Stomach (tissue), 9 donors: ENCODE data around the gene EFNB1. TPM values are rescaled to one million over a fixed set of nuclear protein-coding genes. Genes with fewer than 3 reads are reported as not detected.

Experiments
- DNase-seq, 2 donors: peaks; one replicate each; pipeline versions ENCODE4 v3.0.0 to v3.0.0-alpha.2; 2013 to 2019
- H3K27ac ChIP-seq, 5 donors: fragments of 200-600 bp in 4 of 5; sonication (generic) in 4 of 5; one replicate each; pipeline ENCODE4 v1.5.1; 2013 to 2019; ENCODE audit warnings: mild to moderate bottlenecking in 1 of 5, moderate library complexity in 1 of 5
- H3K27me3 ChIP-seq, 3 donors: fragments of 200-600 bp; sonication (generic); one replicate each; pipeline ENCODE4 v1.5.1; 2017 to 2019; ENCODE audit warnings: mixed run types in 1 of 3
- H3K36me3 ChIP-seq, 4 donors: fragments of 200-600 bp; sonication (generic); 1 replicate in 3 of 4; 2 replicates in 1 of 4; pipeline ENCODE4 v1.5.1; 2016 to 2019
- H3K4me1 ChIP-seq, 4 donors: fragments of 200-600 bp; sonication (generic); one replicate each; pipeline ENCODE4 v1.5.1; 2016 to 2019
- H3K4me3 ChIP-seq, 4 donors: fragments of 200-600 bp; sonication (generic) in 3 of 4; one replicate each; pipeline ENCODE4 v1.5.1; 2016 to 2019; ENCODE audit warnings: mild to moderate bottlenecking in 1 of 4
- H3K9me3 ChIP-seq, 4 donors: fragments of 200-600 bp; sonication (generic); one replicate each; pipeline ENCODE4 v1.5.1; 2016 to 2019
- CTCF ChIP-seq, 7 experiments: fragments of 450-650 bp in 4 of 7; fragments of 200-600 bp in 3 of 7; sonication (generic) in 3 of 7; IDR thresholded peaks; one replicate each; pipeline ENCODE4 v1.5.1; 2016 to 2019; ENCODE audit warnings: antibody characterized with exemption in 7 of 7, control low read depth in 2 of 7, mild to moderate bottlenecking in 1 of 7
- EP300 ChIP-seq: sonication (generic); formaldehyde crosslinking; IDR thresholded peaks from one replicate; pipeline ENCODE4 v1.6.1; 2017; ENCODE audit warnings: antibody characterized with exemption
- POLR2A ChIP-seq, 4 donors: fragments of 450-650 bp; IDR thresholded peaks; one replicate each; pipeline ENCODE4 v1.6.1; 2016; ENCODE audit warnings: antibody characterized with exemption in 4 of 4, control low read depth in 2 of 4, mild to moderate bottlenecking in 1 of 4, moderate library complexity in 1 of 4
- POLR2AphosphoS5 ChIP-seq, 3 donors: sonication (generic); formaldehyde crosslinking; IDR thresholded peaks; one replicate each; pipeline ENCODE4 v1.6.1; 2016; ENCODE audit warnings: antibody characterized with exemption in 3 of 3
- WGBS, 5 donors: extraction: QIAGEN DNeasy Blood & Tissue Kit in 3 of 5; methylation state at CpG; one replicate each; pipeline versions ENCODE4 v1.1.5 to v1.1.7; 2013 to 2018; 5-methylcytosine and 5-hydroxymethylcytosine counted together
- intact Hi-C: fragments of 100-400 bp; cut with DNase I; formaldehyde crosslinking; loops from one replicate; pipeline ENCODE4 v1.15.1; 2023; ENCODE audit warnings: low total_unique reads
- polyA plus RNA-seq, 3 donors: library from polyadenylated mRNA; stranded (reverse); fragments of 200-250 nt; gene quantifications; one replicate each; pipeline ENCODE4 v1.2.3, GENCODE V29; 2013
- total RNA-seq, 5 donors: library from RNA; depleted of rRNA; stranded (reverse); fragments of >200 nt; gene quantifications; one replicate each; pipeline versions ENCODE4 v1.1.0 to v1.2.3, GENCODE V29; 2014 to 2016
- donor health status: healthy with polysubstance abuse.
- donor health status: Bipolar disorder and iron deficiency.
- donor health status: healthy.

Gene EFNB1
- total and polyA plus RNA-seq, 8 donors, result 5.8 to 160 (median 20.0) TPM

DNA sequence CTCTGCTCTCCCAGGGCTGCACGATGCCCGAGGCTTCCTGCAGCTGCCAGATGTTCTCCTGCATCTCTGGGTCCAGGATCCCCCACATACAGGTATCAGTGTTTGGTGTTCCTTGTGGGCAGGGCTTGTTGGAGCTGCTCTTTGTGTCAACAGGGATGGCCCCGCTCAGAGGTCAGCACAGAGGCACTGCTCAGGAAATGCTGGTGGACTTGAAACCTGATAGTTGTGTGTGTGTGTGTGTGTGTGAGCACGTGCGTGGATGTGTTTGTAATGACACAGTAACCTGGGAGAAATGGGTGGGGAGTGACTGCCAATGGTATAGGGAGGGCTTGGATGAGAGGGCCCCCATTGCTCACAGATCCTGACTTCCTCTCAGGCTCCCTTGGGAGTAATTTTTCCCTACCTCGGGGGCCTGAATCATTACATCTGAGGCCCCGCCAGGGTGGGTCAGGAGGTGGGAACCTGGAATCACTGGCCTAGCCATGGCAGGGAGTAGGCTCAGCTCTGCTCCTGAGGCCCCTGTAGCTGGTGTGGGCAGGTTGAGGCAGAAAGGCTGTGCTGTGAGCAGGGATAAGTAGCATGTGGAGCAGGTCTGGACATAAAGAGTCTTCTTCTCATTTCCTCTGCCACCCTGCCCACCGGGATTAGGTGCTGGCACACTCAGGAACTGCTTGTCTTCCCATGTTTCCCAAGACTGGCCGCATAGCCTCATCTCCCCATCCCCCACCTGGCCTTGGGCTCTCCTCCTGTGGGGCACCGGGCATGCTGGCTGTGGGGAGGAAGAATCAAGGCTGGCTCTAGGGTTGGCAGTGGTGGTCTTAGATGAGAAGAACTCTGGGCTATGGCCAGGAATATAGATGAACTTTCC is 2.5 kb upstream of the EFNB1 start:
- H3K27me3 ChIP-seq, result peaks cover 0 to 8% (median 0%) of the 10 kb centered on the region in 3 donors
- no peaks in the 10 kb centered on the region for H3K36me3 ChIP-seq
- 39 to 59% (median 54%) methylated on average over 5 to 10 of the region's 10 CpGs for WGBS, 5 donors
- TF ChIP-seq EP300, result no peak
- no peak for TF ChIP-seq POLR2AphosphoS5 (IDR thresholded peaks at IDR 0.05)
- TF ChIP-seq POLR2A (IDR thresholded peaks at IDR 0.05), result no peak
- no peak for TF ChIP-seq CTCF (IDR thresholded peaks at IDR 0.05)
- no peak overlapping the region for H3K4me3 ChIP-seq
- H3K9me3 ChIP-seq, result no peaks in the 10 kb centered on the region
- H3K4me1 ChIP-seq, result peaks cover 0 to 27% (median 11%) of the 10 kb centered on the region in 4 donors
- DNase-seq, result peak in 1 of 2 donors; percentile 38
- intact Hi-C loops, result loop anchor here (5.0 to 10.0 kb wide), 3 partner anchors 236 to 558 kb away; no protein-coding TSS in a partner anchor
- no peak overlapping the region for H3K27ac ChIP-seq

DNA sequence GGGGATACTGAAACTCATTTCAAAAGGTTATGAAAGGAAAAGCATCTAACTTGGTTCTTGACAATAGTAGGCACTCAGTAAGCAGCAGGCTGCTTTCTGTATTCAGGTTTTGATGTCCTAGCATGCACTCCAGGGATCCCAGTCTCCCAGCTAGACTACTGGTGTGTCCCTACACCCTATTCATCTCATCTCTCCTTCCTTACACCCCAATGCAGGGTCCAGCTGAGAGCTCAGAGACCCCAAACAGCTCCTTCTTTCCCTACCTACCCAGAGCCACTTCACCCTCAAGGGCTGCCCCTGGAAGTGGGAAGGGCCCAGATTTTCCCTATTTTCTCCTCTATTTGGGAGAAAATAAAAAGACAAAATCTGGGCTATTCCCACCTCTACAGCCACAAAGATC is 1.6 kb upstream of the EFNB1 start:
- DNase-seq, result no peak
- Histone ChIP-seq H3K27me3 (peaks cover 0 to 8% (median 0%) of the 10 kb centered on the region in 3 donors), H3K4me3 (no peak overlapping the region), H3K4me1 (peaks cover 0 to 36% (median 16%) of the 10 kb centered on the region in 4 donors), H3K9me3 (no peaks in the 10 kb centered on the region), H3K27ac (no peak overlapping the region), H3K36me3 (no peaks in the 10 kb centered on the region)
- intact Hi-C loops, result loop anchor here (5.0 to 10.0 kb wide), 3 partner anchors 235 to 558 kb away; no protein-coding TSS in a partner anchor
- TF ChIP-seq EP300 (no peak), POLR2A (IDR thresholded peaks at IDR 0.05) (no peak), CTCF (IDR thresholded peaks at IDR 0.05) (no peak), POLR2AphosphoS5 (IDR thresholded peaks at IDR 0.05) (no peak)

DNA sequence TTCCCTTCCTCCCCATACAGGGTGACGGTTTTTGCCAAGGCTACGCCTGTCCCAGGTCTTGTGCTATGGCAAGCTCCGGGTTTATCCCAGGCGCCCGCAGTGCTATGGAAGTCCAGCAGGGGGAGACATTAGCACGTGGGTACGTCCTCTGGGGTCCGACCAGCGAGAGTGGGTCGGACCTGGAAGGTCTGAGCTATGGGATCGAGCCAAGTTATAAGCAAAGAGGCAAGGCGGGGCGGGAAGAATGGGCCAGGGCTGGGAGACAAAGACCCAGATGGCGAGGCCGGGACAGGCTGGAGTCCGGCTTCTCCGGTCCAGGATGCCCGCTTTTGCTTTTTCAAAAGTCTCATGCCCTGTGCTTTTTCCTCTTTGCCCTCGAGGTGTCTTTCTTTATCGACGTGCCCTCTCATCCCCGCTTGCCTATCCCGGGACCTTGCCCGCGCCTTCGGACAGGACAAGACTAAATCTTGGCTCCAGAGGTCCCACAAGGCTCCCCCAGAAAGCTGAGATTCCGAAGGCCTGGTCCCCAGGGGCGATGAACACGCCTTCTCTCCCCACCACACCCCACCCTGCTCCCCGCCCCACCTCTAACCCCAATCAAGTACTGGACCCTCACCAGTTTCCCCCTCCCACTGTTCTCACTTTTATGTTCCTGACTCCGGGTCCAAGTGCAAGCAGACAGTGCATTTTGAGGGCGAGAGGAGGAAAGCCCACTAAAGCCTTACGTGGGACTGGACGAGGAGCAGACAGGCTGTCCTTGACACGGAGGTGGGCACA is 785 bp upstream of the EFNB1 start:
- peak overlapping the region; percentile 64 to 79 (median 70) for H3K4me3 ChIP-seq
- peaks cover 0 to 38% (median 19%) of the 10 kb centered on the region in 4 donors for H3K4me1 ChIP-seq
- H3K27me3 ChIP-seq, result peaks cover 0 to 8% (median 0%) of the 10 kb centered on the region in 3 donors
- no peaks in the 10 kb centered on the region for H3K36me3 ChIP-seq
- peak; percentile 86 to 93 for DNase-seq
- intact Hi-C loops, result loop anchor here (5.0 to 10.0 kb wide), 3 partner anchors 234 to 557 kb away; no protein-coding TSS in a partner anchor
- no peaks in the 10 kb centered on the region for H3K9me3 ChIP-seq
- peak overlapping the region; percentile 54 to 87 (median 83) for H3K27ac ChIP-seq
- TF ChIP-seq CTCF (IDR thresholded peaks at IDR 0.05) (peak in 5 of 7 experiments; percentile 71 to 92 (median 88)), EP300 (no peak), POLR2A (IDR thresholded peaks at IDR 0.05) (no peak), POLR2AphosphoS5 (IDR thresholded peaks at IDR 0.05) (peak in 1 of 3 donors; percentile 20)
- WGBS, 5 donors, result 2 to 41% (median 4%) methylated on average over 17 to 35 of the region's 35 CpGs
